ENCODE data around the gene ZCWPW1. TPM values are rescaled to one million over a fixed set of nuclear protein-coding genes. Genes with fewer than 3 reads are reported as not detected.
"Not testable (repeated sequence)": the region's sequence is repeated elsewhere in the genome, so short reads cannot be mapped to it uniquely, and the experiment has no call there.

The ZCWPW1 gene
- polyA plus RNA-seq, 1 experiment = 2.2 TPM

DNA sequence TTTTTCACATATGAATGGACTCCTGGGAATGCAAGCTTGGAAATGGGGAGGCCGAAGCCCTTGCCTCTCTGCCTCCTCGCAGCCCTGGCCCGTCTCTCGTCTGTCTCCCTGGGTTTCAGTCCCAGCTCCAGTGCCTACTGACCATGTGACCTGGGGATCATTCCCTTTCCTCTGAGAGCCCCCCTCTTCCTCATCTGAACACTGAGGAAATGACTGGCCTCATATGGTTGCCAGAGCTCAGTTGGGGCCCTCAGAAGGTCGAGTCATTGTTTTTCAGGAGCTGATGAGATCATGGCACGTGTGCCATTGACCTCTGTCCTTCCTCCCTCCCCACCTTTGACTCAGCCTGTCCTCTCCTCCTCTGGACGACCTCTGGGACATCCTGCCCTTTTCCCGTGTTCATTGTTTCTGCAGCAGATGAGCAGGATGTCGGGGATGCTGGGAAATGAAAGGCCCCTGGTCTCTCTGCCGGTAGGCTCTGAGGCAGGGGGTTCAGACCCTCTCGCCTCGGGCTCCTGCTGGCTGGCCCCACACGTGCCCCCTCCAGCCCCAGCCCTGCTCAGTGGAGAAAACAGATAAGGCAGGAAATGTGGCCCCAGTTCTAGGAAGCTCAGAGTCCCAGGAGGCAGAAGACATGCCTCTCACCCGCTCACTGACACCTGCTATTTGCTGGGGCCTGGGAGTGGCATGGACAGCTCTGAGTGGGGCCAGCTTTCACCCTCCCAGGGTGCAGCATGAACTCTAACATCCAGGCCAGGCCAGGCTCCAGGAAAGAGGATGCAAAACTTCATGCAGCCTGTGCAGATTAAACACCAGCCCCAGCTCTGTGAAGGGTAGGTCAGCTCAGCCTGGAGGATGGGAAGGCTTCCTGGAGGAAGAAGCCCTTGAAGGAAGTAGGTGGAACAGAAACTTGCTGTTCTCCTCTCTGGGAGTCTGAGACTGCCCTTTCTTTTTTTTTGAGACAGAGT is 16.1 kb upstream of the ZCWPW1 start:
- CTCF ChIA-PET = interaction anchor here (0.6 to 0.8 kb wide), 3 partner anchors 16 to 261 kb away, joined by 3 to 5 read pairs (median 3); partner anchors contain the start of genes POP7 and ZCWPW1
- POLR2A ChIA-PET = interaction anchor here (0.8 kb wide), 1 partner anchor 16 kb away, joined by 4 read pairs; the partner anchor contains the start of gene ZCWPW1

DNA sequence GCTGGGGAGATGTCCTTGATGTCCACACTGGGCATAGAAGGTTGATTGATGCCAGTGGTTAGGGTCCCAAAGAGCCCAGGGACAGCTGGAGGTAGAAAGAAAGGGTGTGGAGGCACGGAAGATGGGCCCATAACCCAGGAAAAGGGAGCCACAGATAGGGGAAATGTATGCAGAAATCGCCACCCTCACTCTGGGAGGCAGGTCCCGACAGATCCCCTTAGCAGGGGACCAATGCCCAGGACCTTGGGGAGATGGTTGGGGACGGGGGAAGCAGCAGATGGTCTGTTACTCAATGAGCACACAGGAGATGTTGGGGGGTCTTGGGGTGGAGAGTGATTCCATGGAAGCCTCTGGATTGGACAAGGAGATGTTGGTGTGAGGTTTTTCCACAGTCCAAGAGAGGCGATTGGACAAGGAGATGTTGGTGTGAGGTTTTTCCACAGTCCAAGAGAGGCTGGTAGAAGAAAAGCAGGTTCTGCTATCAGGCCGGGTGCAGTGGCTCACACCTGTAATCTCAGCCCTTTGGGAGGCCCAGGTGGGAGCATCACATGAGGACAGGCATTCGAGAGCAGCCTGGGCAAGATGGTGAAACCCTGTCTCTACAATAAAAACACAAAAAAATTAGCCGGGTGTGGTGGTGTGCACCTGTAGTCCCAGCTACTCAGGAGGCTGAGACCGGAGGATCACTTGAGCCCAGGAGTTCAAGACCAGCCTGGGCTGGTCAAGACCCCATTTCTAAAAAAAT is 14.8 kb upstream of the ZCWPW1 start:
- ChIA-PET CTCF (interaction anchor here (1.4 kb wide), 1 partner anchor 23 kb away, joined by 4 read pairs; no protein-coding TSS in a partner anchor), POLR2A (no interaction called here)
- H3K4me3 ChIP-seq (ENCODE audit: low read depth, low read length) = no peak overlapping the region
- DNase-seq (ENCODE audit: low read depth) = no peak
- H3K36me3 ChIP-seq (ENCODE audit: control insufficient read depth, insufficient read depth, low read length) = no peaks in the 10 kb centered on the region
- H3K27me3 ChIP-seq (ENCODE audit: control insufficient read depth, insufficient read depth, low read length) = no peaks in the 10 kb centered on the region
- TF ChIP-seq, protein P1, sequence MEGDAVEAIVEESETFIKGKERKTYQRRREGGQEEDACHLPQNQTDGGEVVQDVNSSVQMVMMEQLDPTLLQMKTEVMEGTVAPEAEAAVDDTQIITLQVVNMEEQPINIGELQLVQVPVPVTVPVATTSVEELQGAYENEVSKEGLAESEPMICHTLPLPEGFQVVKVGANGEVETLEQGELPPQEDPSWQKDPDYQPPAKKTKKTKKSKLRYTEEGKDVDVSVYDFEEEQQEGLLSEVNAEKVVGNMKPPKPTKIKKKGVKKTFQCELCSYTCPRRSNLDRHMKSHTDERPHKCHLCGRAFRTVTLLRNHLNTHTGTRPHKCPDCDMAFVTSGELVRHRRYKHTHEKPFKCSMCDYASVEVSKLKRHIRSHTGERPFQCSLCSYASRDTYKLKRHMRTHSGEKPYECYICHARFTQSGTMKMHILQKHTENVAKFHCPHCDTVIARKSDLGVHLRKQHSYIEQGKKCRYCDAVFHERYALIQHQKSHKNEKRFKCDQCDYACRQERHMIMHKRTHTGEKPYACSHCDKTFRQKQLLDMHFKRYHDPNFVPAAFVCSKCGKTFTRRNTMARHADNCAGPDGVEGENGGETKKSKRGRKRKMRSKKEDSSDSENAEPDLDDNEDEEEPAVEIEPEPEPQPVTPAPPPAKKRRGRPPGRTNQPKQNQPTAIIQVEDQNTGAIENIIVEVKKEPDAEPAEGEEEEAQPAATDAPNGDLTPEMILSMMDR (IDR thresholded peaks at IDR 0.05; ENCODE audit: insufficient read depth, low read depth, low read length) = no peak

More for the DNA sequence above, 16.1 kb upstream of the ZCWPW1 start:
- H3K36me3 ChIP-seq (ENCODE audit: control insufficient read depth, insufficient read depth, low read length) = no peaks in the 10 kb centered on the region
- TF ChIP-seq, protein P1 (IDR thresholded peaks at IDR 0.05; ENCODE audit: insufficient read depth, low read depth, low read length) = no peak
- no peak overlapping the region for H3K4me3 ChIP-seq (ENCODE audit: low read depth, low read length)
- no peak for DNase-seq (ENCODE audit: low read depth)
- no peaks in the 10 kb centered on the region for H3K27me3 ChIP-seq (ENCODE audit: control insufficient read depth, insufficient read depth, low read length)

DNA sequence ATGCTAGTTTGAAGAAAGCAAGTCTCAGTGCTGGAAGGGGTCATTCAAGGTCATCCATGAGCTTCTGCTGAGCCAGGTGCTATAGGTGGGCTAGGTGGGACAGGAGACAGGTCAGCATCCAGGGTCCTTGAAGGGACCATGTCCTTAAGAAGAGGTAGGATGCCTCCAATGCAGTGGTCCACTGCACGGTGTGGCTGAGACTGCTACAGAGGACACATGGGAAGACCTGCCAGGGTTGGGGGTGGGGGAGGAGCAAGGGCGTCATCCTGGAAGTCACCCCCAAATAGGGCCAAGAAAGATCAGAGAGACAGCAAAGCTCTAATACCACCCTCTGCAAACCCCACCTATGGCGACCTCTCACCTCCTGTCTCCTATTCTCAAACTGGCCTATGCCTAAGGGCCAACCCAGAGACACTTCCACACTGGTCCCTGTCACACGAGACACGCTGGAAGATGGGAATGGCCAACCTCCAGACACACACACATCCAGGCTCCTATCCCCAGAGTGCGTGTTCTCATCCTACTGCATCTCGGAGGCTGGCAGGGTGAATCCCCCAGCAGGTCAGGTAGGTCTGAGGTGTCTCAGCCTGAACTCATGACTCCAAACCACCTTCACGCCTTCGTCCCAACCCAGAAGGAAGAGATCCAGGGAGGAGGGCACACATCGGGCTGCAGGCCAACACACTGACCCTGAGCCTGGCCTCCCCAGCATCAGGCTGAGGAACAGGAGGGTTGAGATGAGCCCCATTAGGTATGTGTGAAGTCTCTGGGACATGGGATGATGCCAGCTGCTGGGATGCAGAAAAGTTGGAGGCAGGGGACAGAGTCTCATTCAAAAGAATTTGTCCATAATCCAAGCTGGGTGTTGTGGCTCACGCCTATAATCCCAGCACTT is 13.4 kb upstream of the ZCWPW1 start:
- Histone ChIP-seq H3K36me3 (ENCODE audit: control insufficient read depth, insufficient read depth, low read length) (no peaks in the 10 kb centered on the region), H3K27me3 (ENCODE audit: control insufficient read depth, insufficient read depth, low read length) (no peaks in the 10 kb centered on the region), H3K4me3 (ENCODE audit: low read depth, low read length) (no peak overlapping the region)
- ChIA-PET CTCF (interaction anchor here (1.4 kb wide), 1 partner anchor 24 kb away, joined by 4 read pairs; no protein-coding TSS in a partner anchor), POLR2A (no interaction called here)
- DNase-seq (ENCODE audit: low read depth) = no peak
- TF ChIP-seq, protein P1 (IDR thresholded peaks at IDR 0.05; ENCODE audit: insufficient read depth, low read depth, low read length) = no peak

DNA sequence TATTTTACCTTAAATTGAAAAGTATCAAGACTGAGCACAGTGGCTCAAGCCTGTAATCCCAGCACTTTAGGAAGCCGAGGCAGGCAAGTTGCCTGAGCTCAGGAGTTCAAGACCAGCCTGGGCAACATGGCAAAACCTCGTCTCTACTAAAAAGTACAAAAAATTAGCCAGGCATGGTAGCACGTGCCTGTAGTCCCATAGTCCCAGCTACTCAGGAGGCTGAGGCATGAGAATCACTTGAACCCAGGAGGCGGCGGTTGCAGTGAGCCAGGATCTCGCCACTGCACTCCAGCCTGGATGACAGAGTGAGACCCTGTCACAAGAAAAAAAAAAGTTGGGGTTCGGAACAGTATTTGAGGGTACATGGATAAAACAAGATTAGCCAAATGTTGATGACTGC is 10.7 kb upstream of the ZCWPW1 start:
- H3K36me3 ChIP-seq (ENCODE audit: control insufficient read depth, insufficient read depth, low read length); H3K27me3 ChIP-seq (ENCODE audit: control insufficient read depth, insufficient read depth, low read length); DNase-seq (ENCODE audit: low read depth); H3K4me3 ChIP-seq (ENCODE audit: low read depth, low read length): not testable (repeated sequence)
- CTCF ChIA-PET = interaction anchor here (0.7 to 2.1 kb wide), 3 partner anchors 11 to 225 kb away, joined by 4 to 8 read pairs (median 7); partner anchors contain the start of gene NYAP1
- POLR2A ChIA-PET = interaction anchor here (1.2 kb wide), 1 partner anchor 11 kb away, joined by 3 read pairs; the partner anchor contains the start of gene ZCWPW1

DNA sequence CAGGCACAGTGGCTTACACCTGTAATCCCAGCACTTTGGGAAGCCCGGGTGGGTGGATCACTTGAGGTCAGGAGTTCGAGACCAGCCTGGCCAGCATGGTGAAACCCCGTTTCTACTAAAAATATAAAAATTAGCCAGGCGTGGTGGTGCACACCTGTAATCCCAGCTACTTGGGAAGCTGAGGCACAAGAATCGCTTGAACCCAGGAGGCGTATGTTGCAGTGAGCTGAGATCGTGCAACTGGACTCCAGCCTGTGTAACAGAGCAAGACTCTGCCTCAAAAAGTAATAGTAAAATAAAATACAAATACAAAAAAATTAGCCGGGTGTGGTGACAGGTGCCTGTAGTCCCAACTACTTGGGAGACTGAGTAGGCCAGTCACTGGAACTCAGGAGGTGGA is 10.2 kb upstream of the ZCWPW1 start:
- POLR2A ChIA-PET; H3K27me3 ChIP-seq (ENCODE audit: control insufficient read depth, insufficient read depth, low read length); DNase-seq (ENCODE audit: low read depth); H3K36me3 ChIP-seq (ENCODE audit: control insufficient read depth, insufficient read depth, low read length); H3K4me3 ChIP-seq (ENCODE audit: low read depth, low read length): not testable (repeated sequence)
- CTCF ChIA-PET = interaction anchor here (1.5 to 2.1 kb wide), 2 partner anchors 12 to 44 kb away, joined by 7 to 8 read pairs; partner anchors contain the start of gene NYAP1

All from BJ (cell line).